Heart left ventricle (tissue), 13 donors: Measurements from ENCODE around the gene IFNLR1.

Experiments
- POLR2A ChIP-seq, 2 donors: fragments of 450-650 bp; IDR thresholded peaks; one replicate each; pipeline ENCODE4 v1.6.1; 2017; ENCODE audit warnings: antibody characterized with exemption in 2 of 2, mild to moderate bottlenecking in 2 of 2, moderate library complexity in 2 of 2
- TF ChIP-seq, protein P1 (sequence below), 12 donors: fragments of 200-600 bp; sonication (generic) in 4 of 12; IDR thresholded peaks; one replicate each; pipeline versions ENCODE4 v1.5.0 to v1.8.0; 2018 to 2022; ENCODE audit warnings: antibody characterized with exemption in 12 of 12, mild to moderate bottlenecking in 5 of 12
- donor health status: ischemic (EF 13 %, LVEDD 7.1; RV severe dilation, severe dysfunction).
- donor health status: DM: no; HTN: yes; CAD: no.
- donor health status: DM: no; HTN: no; CAD: no.
- donor health status: ischemic (EF 25% LVEDD 6.9; RV normal size, moderate dysfunction).
- donor health status: ischemic (EF 25% LVEDD 5.7; RV mildly dilated, moderate dysfunction).
- donor health status: ischemic (EF 35%, LVEDD 5.7; RV mildly dilated, moderate dysfunction).
- donor health status: nonischemic (EF 11% LVEDD 7.7; RV severe dilation, severe dysfunction).
- donor health status: DM: yes; HTN: yes; CAD: no.
- donor health status: PGD.
- donor health status: ischemic (EF 29% LVEDD 5.4; RV normal size, mild dysfunction).
- donor health status: nonischemic (EF 23%, LVEDD 6.1; RV moderate dilation, normal function).

DNA sequence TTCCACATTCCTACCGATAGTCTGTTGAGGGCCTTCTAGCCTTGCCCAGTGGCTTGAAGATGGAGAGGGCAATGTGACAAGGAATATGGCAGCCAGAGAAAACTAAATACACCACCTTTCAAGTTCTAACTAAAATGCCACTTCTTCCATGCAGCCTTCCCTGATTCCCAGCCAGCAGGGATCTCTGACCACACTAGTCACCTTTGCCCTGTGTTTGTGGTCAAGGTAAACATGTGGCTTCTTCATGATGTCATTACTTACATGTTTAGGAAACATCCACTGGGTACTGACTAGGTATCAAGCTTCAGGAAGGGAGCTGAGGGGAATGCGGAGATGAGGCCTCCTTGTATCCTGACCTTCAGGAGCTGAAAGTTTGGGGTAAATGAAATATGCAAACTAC is 21.6 kb downstream of the IFNLR1 start:
- TF ChIP-seq, protein P1, sequence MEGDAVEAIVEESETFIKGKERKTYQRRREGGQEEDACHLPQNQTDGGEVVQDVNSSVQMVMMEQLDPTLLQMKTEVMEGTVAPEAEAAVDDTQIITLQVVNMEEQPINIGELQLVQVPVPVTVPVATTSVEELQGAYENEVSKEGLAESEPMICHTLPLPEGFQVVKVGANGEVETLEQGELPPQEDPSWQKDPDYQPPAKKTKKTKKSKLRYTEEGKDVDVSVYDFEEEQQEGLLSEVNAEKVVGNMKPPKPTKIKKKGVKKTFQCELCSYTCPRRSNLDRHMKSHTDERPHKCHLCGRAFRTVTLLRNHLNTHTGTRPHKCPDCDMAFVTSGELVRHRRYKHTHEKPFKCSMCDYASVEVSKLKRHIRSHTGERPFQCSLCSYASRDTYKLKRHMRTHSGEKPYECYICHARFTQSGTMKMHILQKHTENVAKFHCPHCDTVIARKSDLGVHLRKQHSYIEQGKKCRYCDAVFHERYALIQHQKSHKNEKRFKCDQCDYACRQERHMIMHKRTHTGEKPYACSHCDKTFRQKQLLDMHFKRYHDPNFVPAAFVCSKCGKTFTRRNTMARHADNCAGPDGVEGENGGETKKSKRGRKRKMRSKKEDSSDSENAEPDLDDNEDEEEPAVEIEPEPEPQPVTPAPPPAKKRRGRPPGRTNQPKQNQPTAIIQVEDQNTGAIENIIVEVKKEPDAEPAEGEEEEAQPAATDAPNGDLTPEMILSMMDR (IDR thresholded peaks at IDR 0.05), result no peak
- TF ChIP-seq POLR2A (IDR thresholded peaks at IDR 0.05), result no peak
